ENCODE measurements around the gene CCDC178.

CCDC178 gene, protein sequence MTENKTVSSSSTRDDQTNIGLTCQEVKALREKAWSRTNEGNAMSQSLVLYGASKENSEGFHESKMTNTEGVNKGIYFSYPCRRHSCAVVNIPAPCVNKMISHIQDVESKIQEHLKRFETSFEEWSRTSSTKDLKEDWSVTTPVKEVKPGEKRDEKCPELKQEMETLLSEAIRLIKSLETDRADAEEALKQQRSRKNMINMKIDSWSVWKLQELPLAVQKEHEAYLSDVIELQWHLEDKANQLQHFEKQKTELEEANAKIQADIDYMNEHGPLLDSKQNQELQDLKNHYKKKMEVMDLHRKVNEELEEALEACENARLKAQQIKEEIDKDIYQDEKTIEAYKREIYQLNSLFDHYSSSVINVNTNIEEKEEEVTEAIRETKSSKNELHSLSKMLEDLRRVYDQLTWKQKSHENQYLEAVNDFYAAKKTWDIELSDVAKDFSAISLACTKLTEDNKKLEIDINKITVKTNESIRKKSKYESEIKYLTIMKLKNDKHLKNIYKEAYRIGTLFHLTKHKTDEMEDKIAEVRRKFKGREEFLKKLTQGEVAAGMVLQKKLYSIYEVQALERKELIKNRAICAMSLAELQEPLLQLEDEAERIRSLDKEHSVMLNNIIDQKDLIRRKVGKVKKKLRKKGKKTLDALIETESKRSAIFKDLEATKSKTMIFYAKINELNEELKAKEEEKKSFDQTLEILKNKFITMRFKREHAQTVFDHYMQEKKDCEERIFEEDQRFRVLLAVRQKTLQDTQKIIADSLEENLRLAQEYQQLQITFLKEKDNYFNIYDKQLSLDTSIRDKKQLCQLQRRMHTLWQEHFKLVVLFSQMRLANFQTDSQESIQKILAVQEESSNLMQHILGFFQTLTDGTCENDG

DNA sequence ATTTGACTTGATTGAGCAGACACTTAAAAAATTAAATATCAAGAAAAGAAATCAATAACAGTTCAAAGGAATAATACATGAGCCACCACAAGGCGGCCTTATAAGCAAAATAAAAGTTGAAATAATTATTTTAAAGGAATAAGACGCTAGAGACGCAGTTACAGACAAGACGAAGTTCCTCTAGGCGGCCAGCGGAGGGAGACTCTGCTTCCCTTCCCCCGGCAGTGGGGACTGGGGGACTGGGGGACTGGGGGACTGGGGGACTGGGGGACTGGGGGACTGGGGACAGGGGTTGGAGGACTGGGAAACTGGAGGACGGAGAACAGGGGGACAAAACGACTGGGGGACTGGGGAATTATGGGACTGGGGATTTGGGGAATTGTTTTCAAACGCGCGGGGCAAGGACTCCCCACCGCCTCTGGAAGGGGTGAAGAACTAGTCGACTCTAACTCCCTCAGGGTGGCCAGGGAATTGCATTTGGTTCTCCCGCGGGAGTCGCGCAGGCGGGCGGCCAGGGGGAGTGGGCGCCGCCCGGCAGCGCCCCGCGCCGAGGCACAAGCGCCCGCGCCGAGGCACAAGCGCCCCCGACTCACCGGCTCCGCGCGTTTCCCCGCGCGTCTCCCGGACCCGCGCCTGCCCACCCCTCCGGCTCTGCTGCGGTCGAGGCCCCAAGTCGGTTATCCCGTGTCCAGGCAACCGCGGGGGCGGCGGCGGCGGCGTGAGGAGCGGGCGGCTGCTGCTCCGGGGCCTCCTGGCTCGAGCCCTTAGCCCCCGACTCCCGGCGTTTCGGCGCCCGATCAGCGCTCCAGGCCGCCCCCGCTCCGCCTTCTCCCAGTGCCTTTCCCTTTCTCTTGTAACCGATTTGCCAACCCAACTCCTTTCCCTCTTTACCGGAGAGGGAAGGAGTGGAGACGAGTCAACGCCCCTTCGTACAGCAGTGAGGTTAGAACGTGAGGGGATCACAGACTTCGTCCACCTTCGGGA is at the start of gene CCDC178:
CCDC178 (minus strand) TSS at position 662 of the 984 bp plus-strand sequence. CDS start 28,633 bp downstream, outside the sequence.
- TF ChIP-seq, protein P1, sequence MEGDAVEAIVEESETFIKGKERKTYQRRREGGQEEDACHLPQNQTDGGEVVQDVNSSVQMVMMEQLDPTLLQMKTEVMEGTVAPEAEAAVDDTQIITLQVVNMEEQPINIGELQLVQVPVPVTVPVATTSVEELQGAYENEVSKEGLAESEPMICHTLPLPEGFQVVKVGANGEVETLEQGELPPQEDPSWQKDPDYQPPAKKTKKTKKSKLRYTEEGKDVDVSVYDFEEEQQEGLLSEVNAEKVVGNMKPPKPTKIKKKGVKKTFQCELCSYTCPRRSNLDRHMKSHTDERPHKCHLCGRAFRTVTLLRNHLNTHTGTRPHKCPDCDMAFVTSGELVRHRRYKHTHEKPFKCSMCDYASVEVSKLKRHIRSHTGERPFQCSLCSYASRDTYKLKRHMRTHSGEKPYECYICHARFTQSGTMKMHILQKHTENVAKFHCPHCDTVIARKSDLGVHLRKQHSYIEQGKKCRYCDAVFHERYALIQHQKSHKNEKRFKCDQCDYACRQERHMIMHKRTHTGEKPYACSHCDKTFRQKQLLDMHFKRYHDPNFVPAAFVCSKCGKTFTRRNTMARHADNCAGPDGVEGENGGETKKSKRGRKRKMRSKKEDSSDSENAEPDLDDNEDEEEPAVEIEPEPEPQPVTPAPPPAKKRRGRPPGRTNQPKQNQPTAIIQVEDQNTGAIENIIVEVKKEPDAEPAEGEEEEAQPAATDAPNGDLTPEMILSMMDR (conservative IDR thresholded peaks at IDR 0.05) = no peak; the same call in 1 of the 2 replicates
- no peak within 1 kb of the TSS for H3K27ac ChIP-seq

DNA sequence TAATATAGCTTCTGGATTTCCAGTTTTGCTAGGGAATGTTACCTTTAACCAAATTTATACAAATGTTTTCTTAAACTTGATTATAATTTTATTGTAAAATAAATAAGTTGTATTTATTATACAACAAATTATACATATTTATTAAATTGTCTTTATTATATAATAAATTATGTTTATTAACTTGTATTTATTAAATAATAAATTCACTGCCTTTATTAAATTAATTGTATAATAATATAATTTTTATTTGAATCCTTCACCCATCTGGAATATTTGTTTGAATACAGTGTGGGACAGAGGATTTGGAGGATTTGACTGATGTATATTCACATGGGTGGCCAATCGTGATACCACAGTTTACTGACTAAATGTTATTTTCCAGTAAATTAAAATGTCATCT is 43.4 kb upstream of the CCDC178 start:
- TF ChIP-seq, protein P1 (conservative IDR thresholded peaks at IDR 0.05) = no peak
- H3K27ac ChIP-seq = no peak overlapping the region

DNA sequence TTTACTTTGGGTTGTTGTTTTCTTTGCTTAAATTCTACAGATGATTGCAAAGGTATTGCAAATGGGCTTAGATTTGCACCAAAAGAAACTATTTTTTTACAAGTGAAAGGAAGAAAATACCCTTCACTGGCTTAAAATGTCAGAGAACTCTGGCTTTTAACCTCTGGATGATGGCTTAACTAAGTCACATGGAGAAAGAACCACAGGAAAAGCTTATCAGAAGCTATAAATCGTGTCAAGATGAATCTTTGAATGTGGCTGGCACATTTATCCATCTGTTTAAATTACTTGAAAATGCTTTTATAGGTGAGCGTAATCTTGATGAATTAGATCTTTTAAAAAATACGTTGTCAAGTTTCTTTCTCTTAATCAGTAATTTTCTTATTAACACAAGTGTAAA is 32.0 kb upstream of the CCDC178 start:
- H3K27ac ChIP-seq = no peak overlapping the region
- TF ChIP-seq, protein P1 (conservative IDR thresholded peaks at IDR 0.05) = no peak

DNA sequence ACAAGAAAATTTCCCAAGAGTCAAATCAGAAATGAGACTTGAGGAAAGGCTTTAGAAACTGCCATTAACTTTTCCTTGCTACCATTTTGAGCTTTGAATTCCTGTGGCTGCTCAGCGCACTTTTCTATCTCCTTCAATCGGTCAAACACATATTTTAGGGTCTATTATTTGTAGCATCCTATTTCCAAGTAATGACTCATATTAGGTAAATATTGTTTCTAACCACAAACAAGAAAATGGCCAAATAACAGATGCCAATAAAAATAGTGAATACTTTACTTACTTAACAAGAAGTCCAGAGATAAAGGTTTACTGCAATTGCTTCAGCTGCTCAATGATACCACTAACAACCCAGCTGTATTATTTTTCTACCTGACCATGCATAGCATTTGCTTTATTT is 29.7 kb upstream of the CCDC178 start:
- TF ChIP-seq, protein P1 (conservative IDR thresholded peaks at IDR 0.05) = no peak
- H3K27ac ChIP-seq = no peak overlapping the region

DNA sequence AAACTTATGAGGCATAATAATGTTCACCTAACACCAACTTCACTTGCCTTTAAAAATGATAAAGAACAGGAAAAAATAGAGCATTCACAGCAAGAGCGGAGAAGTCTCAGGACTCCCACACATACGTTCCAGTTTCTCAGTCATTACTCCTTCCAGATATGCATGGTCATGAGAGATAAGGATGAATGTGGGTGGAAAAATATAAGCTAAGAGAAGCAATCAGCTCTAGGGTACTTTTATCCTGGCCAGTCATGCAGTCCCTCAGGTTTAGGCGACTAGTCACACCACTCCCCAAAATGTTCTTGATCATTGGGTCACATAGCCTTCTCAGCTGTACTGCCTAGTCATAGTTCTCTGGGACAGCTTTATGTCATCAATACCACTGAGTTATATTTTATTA is 29.2 kb upstream of the CCDC178 start:
- no peak overlapping the region for H3K27ac ChIP-seq
- TF ChIP-seq, protein P1 (conservative IDR thresholded peaks at IDR 0.05) = no peak

DNA sequence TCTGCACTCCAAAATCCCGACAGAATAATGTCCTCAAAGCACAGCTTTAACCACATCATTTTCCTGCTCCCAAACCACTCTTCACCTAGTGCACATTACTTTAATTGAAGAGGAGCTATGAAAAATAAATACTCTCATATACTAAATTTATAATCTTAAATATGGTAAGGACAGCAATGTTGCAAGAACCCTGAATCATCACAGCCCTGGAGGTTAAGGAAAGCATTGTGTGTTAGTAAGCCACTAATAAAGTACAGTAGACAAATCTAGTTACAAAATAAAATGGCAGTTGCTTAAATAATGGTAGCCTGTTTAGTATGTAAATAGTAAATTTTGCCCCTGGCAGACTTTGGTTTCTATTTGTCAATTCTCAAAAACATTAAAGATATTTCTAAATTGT is 27.0 kb upstream of the CCDC178 start:
- TF ChIP-seq, protein P1 (conservative IDR thresholded peaks at IDR 0.05) = no peak
- H3K27ac ChIP-seq = no peak overlapping the region

All from VCaP (cell line).